Neutrophil (primary cell): ENCODE data around the gene USP13.

ENCODE experiments used
- H3K27ac ChIP-seq: fragments of 200-600 bp; sonication (generic); 2 replicates; pipeline ENCODE4 v1.5.1; 2016; ENCODE audit warnings: mild to moderate bottlenecking, moderate library complexity
- H3K27me3 ChIP-seq: fragments of 200-600 bp; sonication (generic); 2 replicates; pipeline ENCODE4 v1.6.0; 2016; ENCODE audit warnings: mild to moderate bottlenecking
- H3K36me3 ChIP-seq: fragments of 200-600 bp; sonication (generic); 2 replicates; pipeline ENCODE4 v1.5.1; 2017
- H3K4me1 ChIP-seq, 2 experiments: fragments of 200-600 bp in 1 of 2; sonication (generic) in 1 of 2; 1 replicate in 1 of 2; 2 replicates in 1 of 2; pipeline versions ENCODE4 v1.5.1 to v1.6.1; 2013 to 2016; ENCODE audit warnings: low read depth in 1 of 2, low read length in 1 of 2, mild to moderate bottlenecking in 1 of 2, moderate library complexity in 1 of 2; ENCODE audit not compliant: control insufficient read depth in 1 of 2, insufficient read depth in 1 of 2
- H3K4me3 ChIP-seq, 2 experiments: fragments of 200-600 bp in 1 of 2; sonication (generic) in 1 of 2; 1 replicate in 1 of 2; 2 replicates in 1 of 2; pipeline ENCODE4 v1.5.1; 2013 to 2016; ENCODE audit warnings: low read depth in 1 of 2, low read length in 1 of 2, mild to moderate bottlenecking in 1 of 2, moderate library complexity in 1 of 2
- H3K9me3 ChIP-seq: fragments of 200-600 bp; sonication (generic); 2 replicates; pipeline ENCODE4 v1.5.1; 2016
- CTCF ChIP-seq: fragments of 200-600 bp; sonication (generic); IDR thresholded peaks from 2 replicates; pipeline ENCODE4 v1.5.1; 2016; ENCODE audit warnings: antibody characterized with exemption

USP13 gene

DNA sequence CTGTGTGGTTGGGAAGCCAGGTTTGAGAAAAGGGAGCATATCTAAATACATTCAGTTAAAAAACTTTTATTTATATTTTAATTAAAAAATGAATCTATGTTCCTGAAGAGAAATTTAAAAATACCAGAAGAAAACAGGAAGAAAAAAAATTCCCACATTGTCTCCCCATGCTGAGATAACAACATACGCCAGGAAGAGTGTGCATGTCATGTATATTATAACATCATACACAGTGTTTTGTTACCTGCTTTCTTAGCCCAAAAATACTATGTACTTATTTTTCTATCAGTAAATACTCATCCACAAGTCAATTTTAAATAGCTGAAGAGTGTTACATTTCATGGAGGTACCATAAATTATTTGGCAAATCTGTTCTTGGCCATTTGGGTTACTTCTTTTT lies 18.5 kb downstream of the USP13 start:
- Histone ChIP-seq H3K4me1 (no peaks in the 10 kb centered on the region), H3K36me3 (no peaks in the 10 kb centered on the region), H3K27me3 (no peaks in the 10 kb centered on the region), H3K4me3 (no peak overlapping the region), H3K27ac (no peak overlapping the region), H3K9me3 (no peaks in the 10 kb centered on the region)
- no peak for TF ChIP-seq CTCF

DNA sequence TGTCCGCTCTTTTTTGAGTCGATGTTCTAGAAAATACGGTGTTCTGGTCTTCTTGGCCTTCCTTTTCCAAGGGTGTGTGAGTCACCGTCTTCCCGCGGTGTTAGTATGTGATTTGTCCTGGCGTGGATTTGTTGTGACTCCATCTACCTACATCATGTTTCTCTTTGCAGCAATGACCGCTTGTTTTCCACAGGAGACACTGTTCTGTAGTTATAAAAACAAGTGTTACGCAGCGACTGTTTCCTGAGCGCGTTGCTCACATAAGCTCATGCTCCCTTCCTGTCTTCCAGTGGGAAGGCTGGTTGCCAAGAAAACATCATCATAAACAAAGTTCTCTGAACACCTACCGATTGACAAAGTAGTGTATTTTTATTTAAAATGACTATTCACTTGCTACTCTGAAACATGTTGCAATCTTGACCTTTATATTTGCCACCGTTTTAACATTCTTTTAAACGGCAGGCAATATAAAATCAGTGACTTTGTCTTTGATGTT lies 19.0 kb downstream of the USP13 start:
- no peaks in the 10 kb centered on the region for H3K27me3 ChIP-seq
- no peaks in the 10 kb centered on the region for H3K9me3 ChIP-seq
- H3K27ac ChIP-seq, result no peak overlapping the region
- no peak for TF ChIP-seq CTCF
- H3K36me3 ChIP-seq, result no peaks in the 10 kb centered on the region
- H3K4me3 ChIP-seq, result no peak overlapping the region
- H3K4me1 ChIP-seq, result no peaks in the 10 kb centered on the region

DNA sequence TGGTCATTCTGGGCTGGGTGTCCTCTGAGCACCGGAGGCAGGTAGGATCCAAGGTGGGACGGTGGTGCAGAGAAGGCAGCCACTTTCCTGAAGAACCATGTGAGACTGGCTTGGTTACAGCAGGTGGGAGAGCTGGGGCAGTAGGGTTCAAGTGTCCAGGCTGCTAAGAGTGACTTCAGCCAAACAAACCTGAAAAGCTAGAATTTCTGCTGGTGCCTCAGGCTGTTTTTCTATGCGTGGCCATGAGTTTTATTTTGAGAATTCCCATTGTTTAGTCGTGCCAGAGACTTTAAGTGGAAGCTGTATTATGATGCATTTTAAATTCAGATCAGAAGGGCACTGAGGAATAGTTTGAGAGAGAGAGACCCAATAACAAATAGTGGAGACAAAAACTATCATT lies 20.1 kb downstream of the USP13 start:
- H3K27me3 ChIP-seq, result no peaks in the 10 kb centered on the region
- H3K27ac ChIP-seq, result no peak overlapping the region
- no peak overlapping the region for H3K4me3 ChIP-seq
- no peaks in the 10 kb centered on the region for H3K36me3 ChIP-seq
- TF ChIP-seq CTCF, result no peak
- no peaks in the 10 kb centered on the region for H3K9me3 ChIP-seq
- no peaks in the 10 kb centered on the region for H3K4me1 ChIP-seq

- Histone ChIP-seq H3K9me3 (no peaks in the 10 kb centered on the region), H3K27me3 (no peaks in the 10 kb centered on the region), H3K36me3 (no peaks in the 10 kb centered on the region), H3K4me1 (no peaks in the 10 kb centered on the region), H3K27ac (no peak overlapping the region), H3K4me3 (no peak overlapping the region)
- TF ChIP-seq CTCF, result no peak
These were observed 20.7 kb downstream of the USP13 start for GRCh38 chr3:179673523-179673922.

- no peaks in the 10 kb centered on the region for H3K4me1 ChIP-seq
- no peaks in the 10 kb centered on the region for H3K27me3 ChIP-seq
- no peak overlapping the region for H3K27ac ChIP-seq
- H3K4me3 ChIP-seq, result no peak overlapping the region
- TF ChIP-seq CTCF, result no peak
- no peaks in the 10 kb centered on the region for H3K36me3 ChIP-seq
- H3K9me3 ChIP-seq, result no peaks in the 10 kb centered on the region
These were observed 23.2 kb downstream of the USP13 start for GRCh38 chr3:179676081-179676480.

DNA sequence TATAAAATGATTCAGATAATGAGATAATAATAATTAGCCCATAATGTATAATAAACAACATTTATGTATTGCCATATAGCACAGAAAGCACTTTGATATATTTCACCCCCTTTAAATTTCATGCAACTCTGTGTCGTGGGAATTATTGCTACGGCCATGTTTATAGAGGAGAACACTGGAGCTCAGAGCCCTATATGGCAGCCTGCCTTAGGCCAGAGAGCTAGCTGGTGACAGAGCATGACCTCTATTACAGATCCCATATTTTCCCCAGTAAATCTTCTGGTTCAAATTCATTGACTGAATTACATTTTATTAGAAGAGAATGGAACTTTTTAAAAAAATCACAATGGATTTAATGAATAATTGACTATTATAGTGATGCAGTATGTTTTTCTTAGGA lies 25.0 kb downstream of the USP13 start:
- no peak overlapping the region for H3K27ac ChIP-seq
- no peaks in the 10 kb centered on the region for H3K9me3 ChIP-seq
- no peaks in the 10 kb centered on the region for H3K4me1 ChIP-seq
- H3K4me3 ChIP-seq, result no peak overlapping the region
- H3K27me3 ChIP-seq, result no peaks in the 10 kb centered on the region
- H3K36me3 ChIP-seq, result no peaks in the 10 kb centered on the region
- TF ChIP-seq CTCF, result no peak
